WTC11 (cell line): Measurements from ENCODE around the gene RMDN3.

Source experiments
- ATF6 ChIP-seq: sonication (generic); formaldehyde crosslinking; IDR thresholded peaks from 2 replicates; pipeline ENCODE4 v1.8.1; 2023; ENCODE audit warnings: mild to moderate bottlenecking, missing genetic modification reagents
- CTCF ChIP-seq: fragments of 200-600 bp; IDR thresholded peaks from 2 replicates; pipeline ENCODE4 v1.8.0; 2022; ENCODE audit warnings: antibody characterized with exemption
- FOXJ3 ChIP-seq: sonication (generic); formaldehyde crosslinking; IDR thresholded peaks from 2 replicates; pipeline ENCODE4 v1.9.0; 2021; ENCODE audit warnings: missing genetic modification reagents, mild to moderate bottlenecking, borderline replicate concordance
- HMGXB4 ChIP-seq: sonication (generic); formaldehyde crosslinking; IDR thresholded peaks from 2 replicates; pipeline ENCODE4 v1.8.1; 2023; ENCODE audit warnings: mild to moderate bottlenecking, moderate library complexity, missing genetic modification reagents
- MAX ChIP-seq: sonication (generic); formaldehyde crosslinking; IDR thresholded peaks from 2 replicates; pipeline ENCODE4 v1.8.0; 2022; ENCODE audit warnings: mild to moderate bottlenecking, missing genetic modification reagents
- NFYB ChIP-seq: sonication (generic); formaldehyde crosslinking; conservative IDR thresholded peaks from 2 replicates; pipeline ENCODE4 v1.8.0; 2022; ENCODE audit warnings: low read depth, missing genetic modification reagents
- TCF7 ChIP-seq: sonication (generic); formaldehyde crosslinking; IDR thresholded peaks from 2 replicates; pipeline ENCODE4 v1.8.0; 2022; ENCODE audit warnings: mild to moderate bottlenecking, low read depth, missing genetic modification reagents, moderate library complexity
- USF1 ChIP-seq: sonication (generic); formaldehyde crosslinking; IDR thresholded peaks from 2 replicates; pipeline ENCODE4 v1.8.0; 2022; ENCODE audit warnings: mild to moderate bottlenecking, missing genetic modification reagents
- ZNF281 ChIP-seq: sonication (generic); formaldehyde crosslinking; IDR thresholded peaks from 2 replicates; pipeline ENCODE4 v1.8.0; 2023; ENCODE audit warnings: mild to moderate bottlenecking, missing genetic modification reagents
- ZNF416 ChIP-seq: fragments of 250-450 bp; sonication (Bioruptor Pico); IDR thresholded peaks from 2 replicates; pipeline ENCODE4 v1.9.0; 2021; ENCODE audit warnings: mild to moderate bottlenecking, inconsistent platforms

- TF ChIP-seq FOXJ3 (CRISPR knock-in tag): no peak
- no peak for TF ChIP-seq NFYB
- no peak for TF ChIP-seq CTCF
- TF ChIP-seq MAX (CRISPR knock-in tag): no peak
- TF ChIP-seq HMGXB4 (CRISPR knock-in tag): no peak
- no peak for TF ChIP-seq USF1
- TF ChIP-seq TCF7 (CRISPR knock-in tag): no peak
- no peak for TF ChIP-seq ZNF281 (CRISPR knock-in tag)
- no peak for TF ChIP-seq ATF6 (CRISPR knock-in tag)
- no peak for TF ChIP-seq ZNF416 (CRISPR knock-in tag)
These were observed 44.5 kb upstream of the RMDN3 start for GRCh38 chr15:40799523-40799922.
